GM13977 (cell line): ENCODE data around the gene WDR27.

ENCODE experiments used
- DNase-seq: peaks from one replicate; pipeline ENCODE4 v3.0.0; 2012; ENCODE audit warnings: low spot score
- CTCF ChIP-seq: IDR thresholded peaks from 2 replicates; pipeline ENCODE4 v1.5.1; 2012; ENCODE audit warnings: mild to moderate bottlenecking, control low read depth; ENCODE audit not compliant: insufficient read depth; ENCODE audit errors: extremely low read depth, missing control alignments
- in situ Hi-C: fragments of 300-500 bp; cut with MboI; formaldehyde crosslinking; loops from one replicate; pipeline ENCODE4 v1.12.0; 2022; ENCODE audit warnings: low sequenced_read_pairs, low pct_unique_long_range_greater_than_20kb, mixed read lengths, inconsistent platforms; ENCODE audit not compliant: unreplicated experiment

WDR27 gene

GRCh38 chr6:169559592-169559991 is 142.2 kb downstream of the WDR27 start:
- no peak for DNase-seq
- TF ChIP-seq CTCF: no peak
- in situ Hi-C loops: no loop called here

- DNase-seq: no peak
- TF ChIP-seq CTCF: no peak
- in situ Hi-C loops: no loop called here
Measured at GRCh38 chr6:169558774-169559441, 142.9 kb downstream of the WDR27 start.

- DNase-seq: no peak
- no peak for TF ChIP-seq CTCF
- in situ Hi-C loops: no loop called here
Measured at GRCh38 chr6:169558378-169558773, 143.5 kb downstream of the WDR27 start.

GRCh38 chr6:169557887-169558286 is 143.9 kb downstream of the WDR27 start:
- in situ Hi-C loops: no loop called here
- no peak for TF ChIP-seq CTCF
- no peak for DNase-seq

- DNase-seq: peak; percentile 85
- TF ChIP-seq CTCF: no peak
- in situ Hi-C loops: no loop called here
Measured at GRCh38 chr6:169556758-169557548, 144.9 kb downstream of the WDR27 start.

GRCh38 chr6:169555971-169556617 is 145.7 kb downstream of the WDR27 start:
- no peak for DNase-seq
- in situ Hi-C loops: no loop called here
- TF ChIP-seq CTCF: no peak
